Measurements from ENCODE around the gene MACROD1.

Gene MACROD1

GRCh38 chr11:64009710-64010109 lies 156.2 kb downstream of the MACROD1 start:
- no peak overlapping the region for H3K4me3 ChIP-seq (replicated peaks; ENCODE audit: low read depth, low read length)
- no peak for TF ChIP-seq CTCF (IDR thresholded peaks at IDR 0.05; ENCODE audit: low read depth, low read length, missing control alignments)
- no peak for DNase-seq (ENCODE audit: extremely low read depth, low read depth)

- no peak for DNase-seq (ENCODE audit: extremely low read depth, low read depth)
Measured at GRCh38 chr11:64008914-64009633, 156.8 kb downstream of the MACROD1 start.

GRCh38 chr11:64008283-64008913 lies 157.5 kb downstream of the MACROD1 start:
- DNase-seq (ENCODE audit: extremely low read depth, low read depth), result no peak
- TF ChIP-seq CTCF (IDR thresholded peaks at IDR 0.05; ENCODE audit: low read depth, low read length, missing control alignments), result no peak
- no peak overlapping the region for H3K4me3 ChIP-seq (replicated peaks; ENCODE audit: low read depth, low read length)

More at GRCh38 chr11:64008914-64009633, 156.8 kb downstream of the MACROD1 start:
- no peak overlapping the region for H3K4me3 ChIP-seq (replicated peaks; ENCODE audit: low read depth, low read length)
- no peak for TF ChIP-seq CTCF (IDR thresholded peaks at IDR 0.05; ENCODE audit: low read depth, low read length, missing control alignments)

GRCh38 chr11:64007629-64008282 lies 158.2 kb downstream of the MACROD1 start:
- TF ChIP-seq CTCF (IDR thresholded peaks at IDR 0.05; ENCODE audit: low read depth, low read length, missing control alignments), result no peak
- no peak for DNase-seq (ENCODE audit: extremely low read depth, low read depth)
- H3K4me3 ChIP-seq (replicated peaks; ENCODE audit: low read depth, low read length), result no peak overlapping the region

GRCh38 chr11:64007160-64007628 lies 158.7 kb downstream of the MACROD1 start:
- no peak for DNase-seq (ENCODE audit: extremely low read depth, low read depth)
- peak; percentile 6 for TF ChIP-seq CTCF (IDR thresholded peaks at IDR 0.05; ENCODE audit: low read depth, low read length, missing control alignments)

GRCh38 chr11:64006398-64006797 lies 159.5 kb downstream of the MACROD1 start:
- no peak overlapping the region for H3K4me3 ChIP-seq (replicated peaks; ENCODE audit: low read depth, low read length)
- TF ChIP-seq CTCF (IDR thresholded peaks at IDR 0.05; ENCODE audit: low read depth, low read length, missing control alignments), result no peak

More at GRCh38 chr11:64007160-64007628, 158.7 kb downstream of the MACROD1 start:
- peak overlapping the region; percentile 3; the same call in 1 of the 2 replicates for H3K4me3 ChIP-seq (replicated peaks; ENCODE audit: low read depth, low read length)

More at GRCh38 chr11:64006398-64006797, 159.5 kb downstream of the MACROD1 start:
- no peak for DNase-seq (ENCODE audit: extremely low read depth, low read depth)
